GM19397 (cell line): ENCODE results near the gene ATAT1.

Source experiments
- ATAC-seq: cut with Tn5 transposase; IDR thresholded peaks from one replicate; pipeline ENCODE4 v1.9.1; 2021; ENCODE audit warnings: mild to moderate bottlenecking, moderate library complexity; ENCODE audit not compliant: unreplicated experiment

The ATAT1 gene

GRCh38 chr6:30683183-30683979 lies 56.7 kb downstream of the ATAT1 start:
- no peak for ATAC-seq

DNA sequence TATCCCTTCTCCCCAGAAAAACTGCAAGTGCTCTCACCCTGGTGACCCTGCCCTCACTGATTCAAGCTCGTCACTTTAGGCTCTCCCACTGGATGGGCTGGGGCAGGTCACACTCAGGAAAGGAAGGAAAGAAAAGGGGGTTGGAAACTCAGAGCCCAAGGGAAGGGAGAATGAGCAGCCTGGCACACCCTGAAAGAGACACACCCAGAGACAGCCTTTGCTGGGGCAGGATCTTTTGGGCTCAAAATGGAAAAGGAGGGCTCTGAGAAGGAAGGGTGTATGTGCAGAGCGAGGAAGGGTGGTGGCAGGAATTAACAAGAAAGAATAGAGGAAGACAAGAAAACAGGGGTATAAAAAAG lies 57.3 kb downstream of the ATAT1 start:
- no peak for ATAC-seq

DNA sequence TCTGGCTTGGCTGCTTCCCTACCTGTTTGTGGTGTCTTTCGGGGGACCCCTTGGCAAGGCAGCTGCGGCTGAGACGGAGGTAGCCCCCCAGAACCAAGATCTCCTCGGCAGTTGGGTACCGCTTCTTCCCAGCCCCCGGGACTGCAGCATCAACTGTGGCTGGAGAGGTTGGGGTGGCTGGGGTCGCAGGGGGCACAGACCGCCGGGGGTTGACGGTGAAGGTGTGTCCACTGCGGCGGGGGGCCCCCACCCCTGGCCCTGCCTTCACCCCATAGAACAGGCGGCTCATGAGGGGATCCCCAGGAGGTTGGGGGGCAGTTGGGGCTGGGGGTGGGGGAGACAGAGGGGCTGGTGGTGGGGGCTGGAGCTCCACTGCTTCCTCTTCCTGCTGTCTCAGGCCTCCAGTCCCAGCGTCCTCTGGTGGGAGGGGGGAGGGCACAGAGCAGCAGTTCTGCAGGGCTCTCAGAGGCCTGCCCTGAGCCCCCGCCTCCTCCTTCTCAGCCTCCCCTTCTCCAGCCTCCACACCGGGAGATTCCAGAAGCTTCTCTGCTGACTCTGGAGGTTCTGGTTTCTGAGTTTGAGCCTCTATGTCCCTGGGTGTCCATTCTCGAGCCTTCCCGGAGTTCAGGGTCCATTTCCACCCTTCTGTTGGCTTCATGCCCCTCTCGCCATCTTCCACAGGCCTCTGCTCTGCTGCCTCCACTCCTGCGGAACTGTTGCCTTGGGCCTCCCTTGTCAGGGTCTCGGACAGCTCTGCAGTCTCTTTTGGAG lies 57.9 kb downstream of the ATAT1 start:
- ATAC-seq, result no peak

GRCh38 chr6:30685157-30686008 lies 58.7 kb downstream of the ATAT1 start:
- no peak for ATAC-seq

DNA sequence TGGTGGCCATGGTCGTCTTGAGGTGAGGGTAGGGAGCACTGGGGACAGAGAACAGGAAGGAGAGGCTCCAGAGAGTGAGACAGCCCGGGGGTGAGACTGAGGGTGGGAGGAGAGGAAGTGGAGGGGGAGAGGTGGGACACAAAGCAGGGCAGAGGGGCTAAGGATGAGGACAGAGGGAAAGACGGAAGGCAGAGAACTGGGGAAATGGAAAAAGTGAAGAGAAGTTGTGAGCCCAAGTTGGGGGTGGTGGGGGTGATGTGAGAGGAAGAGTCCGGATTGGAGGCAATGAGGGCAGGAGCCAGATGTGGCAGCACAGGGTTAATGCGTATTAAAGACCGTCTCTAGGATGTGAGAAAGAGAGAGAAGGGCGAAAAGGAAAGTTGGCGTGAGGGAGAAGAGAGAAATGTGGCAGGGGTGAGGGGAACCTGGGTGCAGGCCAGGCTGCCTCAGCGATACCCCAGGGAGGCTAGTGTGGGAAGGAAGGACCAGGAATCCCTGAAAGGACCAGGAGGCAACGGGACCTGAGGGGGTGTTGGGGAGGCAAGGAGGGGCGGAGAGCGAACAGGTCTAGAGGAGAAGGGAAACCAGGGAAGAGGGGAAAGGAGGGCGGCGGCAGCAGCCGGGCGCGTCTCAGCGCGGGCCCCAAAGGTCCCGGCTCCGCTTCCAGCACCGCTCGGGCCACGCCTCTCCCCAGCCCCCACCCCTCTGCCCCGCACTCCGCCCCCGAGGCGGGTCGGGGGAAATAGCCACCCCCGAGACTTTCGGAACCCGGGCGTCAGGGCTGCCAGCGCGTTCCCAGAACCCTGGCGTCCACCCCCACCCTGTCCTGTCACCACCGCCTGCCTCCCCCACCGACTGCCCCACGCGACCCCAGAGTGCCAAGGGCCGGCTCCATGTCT lies 59.6 kb downstream of the ATAT1 start, which contains the start of gene PPP1R18:
Gene PPP1R18 (minus strand): TSS at position 637 of the 899 bp plus-strand sequence. CDS start 627 bp downstream, at position 10.
- ATAC-seq, result peak; percentile 16

DNA sequence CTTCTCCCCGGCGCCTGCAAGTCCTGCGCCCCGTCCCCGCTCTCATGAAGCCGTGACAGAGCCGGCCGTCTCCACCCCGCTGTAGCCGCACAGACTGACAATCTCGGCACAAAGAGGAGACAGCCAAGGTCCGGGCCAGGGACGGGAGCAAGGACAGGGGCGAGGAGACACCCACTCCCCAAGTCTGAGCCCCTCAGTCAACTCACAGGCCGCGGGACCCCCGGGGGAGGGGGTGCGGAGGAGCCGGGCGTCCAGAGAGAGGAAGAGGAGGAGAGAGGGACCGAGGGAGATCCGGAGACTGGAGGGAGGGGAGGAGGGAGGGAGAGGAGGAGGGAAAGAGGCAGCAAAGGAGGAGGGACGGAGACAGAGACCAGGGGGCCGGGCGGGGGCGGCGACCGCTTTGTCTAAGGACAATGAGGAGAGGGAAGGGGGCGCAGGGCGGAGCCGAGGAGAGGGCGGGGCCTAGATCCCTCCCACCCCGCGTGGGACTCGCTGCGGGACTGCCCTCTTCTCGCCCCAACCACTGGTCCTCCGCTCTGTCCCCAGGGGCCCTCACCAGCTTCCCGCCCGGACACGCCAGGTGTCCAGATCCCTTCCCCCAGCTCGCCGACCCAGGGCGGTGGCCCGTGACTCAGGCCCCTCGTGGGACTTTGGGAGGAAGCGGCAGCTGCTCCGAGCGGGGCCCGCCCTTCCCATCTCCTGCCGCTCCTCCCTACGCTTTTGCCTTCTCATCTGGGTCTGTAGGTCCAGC lies 60.4 kb downstream of the ATAT1 start:
- peak; percentile 45 for ATAC-seq

DNA sequence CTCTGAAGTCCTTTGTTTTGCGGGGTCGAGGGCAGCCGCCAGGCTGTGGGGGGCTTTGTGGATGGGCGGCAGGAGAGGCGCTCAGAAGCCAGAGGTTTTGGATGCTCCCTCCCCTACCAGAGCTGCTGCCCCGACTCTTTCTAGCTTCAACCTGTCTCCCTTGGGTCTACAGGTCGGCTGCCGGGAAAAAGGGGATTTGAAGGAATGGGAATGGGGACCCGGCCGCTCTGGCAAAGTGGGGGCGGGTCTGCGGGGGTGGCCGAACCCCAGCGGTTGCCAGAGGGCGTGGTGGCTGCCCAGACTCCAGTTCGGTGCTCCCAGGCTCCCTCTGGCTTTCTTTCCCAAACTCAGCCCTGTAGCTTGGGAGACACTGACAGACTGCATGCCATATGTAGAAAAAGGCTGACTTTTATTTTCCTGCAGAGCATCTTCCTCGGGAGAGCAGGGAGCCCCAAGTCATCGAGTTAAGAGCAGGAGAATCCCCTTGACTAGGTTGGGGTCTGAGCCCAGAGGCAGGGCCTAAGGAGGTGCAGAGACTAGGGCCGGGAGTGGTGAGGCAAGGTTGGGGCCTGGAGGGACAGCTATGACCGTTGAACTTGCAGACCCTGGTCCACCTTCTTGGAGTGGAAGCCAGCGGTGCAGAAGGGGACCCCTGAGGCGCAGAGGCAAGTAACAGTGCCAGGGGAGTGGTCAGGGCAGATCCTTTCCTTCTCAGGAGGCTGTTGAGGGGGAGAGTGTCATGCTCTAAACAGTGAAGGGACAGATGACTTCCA lies 61.2 kb downstream of the ATAT1 start:
- no peak for ATAC-seq

DNA sequence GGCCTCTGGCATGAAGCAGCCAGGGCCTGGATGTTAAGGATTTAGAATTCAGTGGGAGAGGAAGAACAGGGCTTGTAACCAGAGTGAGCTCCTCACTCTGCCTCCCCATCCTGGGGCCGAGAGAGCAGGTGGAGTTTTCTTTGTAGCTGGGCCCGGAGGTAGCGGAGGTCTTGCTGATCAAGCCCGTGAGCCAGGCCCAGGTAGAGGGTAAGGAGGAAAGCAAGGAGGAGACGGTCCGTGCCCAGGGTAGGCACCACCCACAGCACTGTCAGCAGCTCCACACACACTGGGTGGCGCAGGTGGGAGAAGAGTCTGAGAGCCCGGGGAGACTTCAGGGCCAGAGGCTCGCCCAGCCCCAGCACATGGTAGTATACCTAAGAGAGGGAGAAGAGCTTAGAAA lies 61.9 kb downstream of the ATAT1 start:
- ATAC-seq, result no peak

- no peak for ATAC-seq
Measured at GRCh38 chr6:30689022-30689865, 62.6 kb downstream of the ATAT1 start.

- ATAC-seq, result no peak
Measured at GRCh38 chr6:30689985-30690384, 63.3 kb downstream of the ATAT1 start.

DNA sequence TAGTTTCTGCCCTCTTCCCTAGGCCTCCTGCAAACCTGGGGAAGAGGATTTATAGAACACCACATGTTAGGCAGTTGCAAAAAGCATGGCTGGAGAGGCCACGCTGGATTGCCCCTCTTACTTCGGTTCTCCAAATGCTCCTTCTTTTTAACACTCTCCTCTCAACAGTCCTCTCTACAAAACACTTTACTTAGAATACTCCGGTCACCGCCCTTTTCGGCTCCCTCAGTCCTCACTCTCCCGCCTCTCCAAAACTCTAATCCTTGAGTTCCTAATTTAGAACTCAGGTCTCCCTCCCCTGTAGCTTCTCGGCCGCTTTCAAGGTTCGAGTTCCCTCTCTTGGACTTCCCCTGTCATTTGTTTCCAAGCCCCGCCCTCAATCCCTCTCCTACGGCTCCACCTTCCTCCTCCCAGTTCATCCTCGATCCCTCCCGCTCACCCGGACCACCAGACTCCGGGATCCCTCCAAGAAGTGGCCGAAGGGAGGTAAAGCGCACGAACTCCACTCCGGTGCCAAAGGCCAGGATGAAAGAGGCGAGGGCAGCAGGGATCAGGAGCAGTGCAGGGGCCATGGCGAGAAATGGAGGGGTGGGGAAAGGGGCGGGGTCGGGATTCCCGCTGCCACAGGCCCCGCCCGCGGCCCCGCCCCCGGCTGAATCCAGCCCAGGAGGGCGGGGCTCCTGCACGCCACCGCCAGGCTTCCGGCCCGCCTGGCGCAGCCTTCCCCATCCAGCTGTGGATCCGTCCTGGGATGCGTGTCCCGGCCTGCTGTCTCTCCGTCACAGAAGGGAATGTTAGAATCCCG lies 63.9 kb downstream of the ATAT1 start, which contains the start of gene NRM:
Gene NRM (minus strand): TSS at position 582 of the 805 bp plus-strand sequence. CDS start 10 bp downstream, at position 572.
- peak; percentile 30 for ATAC-seq

- ATAC-seq, result no peak
Measured at GRCh38 chr6:30691208-30691847, 64.7 kb downstream of the ATAT1 start.
